SKM-1 treated with dmso at 0.1 percent for 144 hours (cell line): ENCODE results near the gene ABHD6.
"Not testable (repeated sequence)": the region's sequence is repeated elsewhere in the genome, so short reads cannot be mapped to it uniquely, and the experiment has no call there.

Source experiments
- DNase-seq: peaks from one replicate; lab custom pipeline; 2025; ENCODE audit not compliant: unreplicated experiment; lab: John Stamatoyannopoulos, UW

ABHD6 gene

DNA sequence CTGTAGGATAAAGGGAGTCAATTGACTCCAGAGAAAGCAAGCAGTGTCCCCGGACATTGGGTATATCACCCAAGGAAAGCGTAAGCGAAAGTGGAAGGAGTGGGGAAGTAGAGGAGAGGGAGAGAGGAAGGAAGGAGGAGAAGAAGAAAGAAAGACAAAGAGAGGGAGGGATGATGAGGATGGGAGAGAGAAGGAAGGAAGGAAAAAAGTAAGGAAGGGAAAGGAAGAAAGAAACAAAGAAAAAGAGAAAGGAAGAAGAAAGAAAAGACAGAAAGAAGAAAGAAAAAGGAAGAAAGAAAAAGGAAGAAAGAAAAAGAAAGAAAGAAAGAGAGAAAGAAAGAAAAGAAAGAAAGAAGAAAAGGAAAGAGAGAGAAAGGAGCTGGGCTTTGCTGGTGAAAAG lies 27.7 kb upstream of the ABHD6 start:
- DNase-seq = no peak

DNA sequence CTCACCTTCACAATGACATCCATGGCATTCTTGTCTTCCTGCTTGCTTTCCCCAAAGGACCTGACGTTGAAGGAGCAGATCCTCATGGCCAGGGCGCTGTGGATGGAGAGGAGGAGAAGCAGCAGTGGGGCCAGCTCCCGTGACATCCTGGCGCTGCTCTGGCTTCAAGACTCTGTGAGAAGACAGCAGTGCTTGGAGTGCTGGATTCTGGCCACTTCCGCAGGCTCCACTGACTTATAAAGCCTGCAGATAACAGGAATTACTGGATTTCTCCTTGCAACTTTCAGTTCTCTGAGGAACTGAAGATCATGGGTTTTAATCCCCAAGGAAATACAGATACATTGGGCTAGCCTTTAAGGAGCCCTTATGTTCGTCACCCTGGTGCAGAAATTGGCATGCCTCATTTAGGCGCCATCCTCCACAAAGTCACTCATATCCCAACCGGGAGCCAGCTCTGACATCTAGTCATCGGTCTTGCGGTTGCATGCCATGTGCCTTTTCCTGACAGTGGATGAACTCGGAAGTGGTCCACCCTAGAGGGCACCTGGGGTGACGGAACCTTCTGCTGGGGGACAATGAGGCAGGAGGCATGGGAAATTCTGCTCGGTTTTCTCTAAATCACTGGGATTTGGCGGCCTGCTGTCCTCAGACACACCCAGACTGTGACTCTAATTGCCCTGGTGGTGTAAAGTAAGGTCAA lies 26.7 kb upstream of the ABHD6 start, which contains the start of gene DNASE1L3:
TSS of gene DNASE1L3 (minus strand) at position 212 of the 700 bp plus-strand sequence. CDS start at position 146, 66 bp downstream.
- no peak for DNase-seq

DNA sequence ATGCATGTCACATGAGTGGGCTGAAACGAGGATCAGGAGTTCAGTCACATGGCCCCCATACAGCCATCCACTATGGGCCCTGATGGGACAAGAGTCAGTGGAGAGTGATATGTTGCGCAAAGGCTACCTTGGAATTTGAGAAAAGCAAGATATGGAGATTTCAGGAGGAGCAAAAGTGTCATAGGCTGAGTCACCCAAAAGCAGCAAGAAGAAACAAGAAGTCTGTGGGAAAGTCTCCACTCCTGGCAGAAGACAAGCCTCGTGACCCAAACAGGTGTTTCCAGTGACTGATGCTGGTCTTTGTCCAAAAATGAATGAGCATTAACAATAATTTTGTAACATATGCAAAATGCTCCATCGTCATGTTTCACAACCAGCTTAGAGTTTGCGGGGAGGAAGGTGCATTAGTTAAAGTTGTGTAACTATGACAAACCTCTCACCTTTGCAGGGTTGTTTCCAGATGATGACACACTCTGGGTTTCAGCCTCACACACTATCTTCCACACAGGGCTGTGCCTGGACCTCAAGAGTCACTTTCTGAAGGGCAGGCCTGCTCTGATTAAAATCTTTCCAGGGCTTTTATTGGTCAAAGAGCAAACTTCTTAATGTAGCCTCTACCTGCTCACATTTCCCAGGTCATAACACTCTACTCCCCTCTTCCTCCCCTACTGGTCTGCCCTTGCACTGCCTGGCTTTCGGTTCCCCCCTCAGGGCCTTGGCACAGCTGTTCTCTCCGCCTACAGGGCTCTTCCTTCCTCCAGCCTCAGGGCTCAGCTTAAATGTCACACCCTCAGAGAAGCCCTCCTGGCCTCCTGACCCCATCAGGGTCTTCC lies 22.9 kb upstream of the ABHD6 start:
- DNase-seq = peak; percentile 23

DNA sequence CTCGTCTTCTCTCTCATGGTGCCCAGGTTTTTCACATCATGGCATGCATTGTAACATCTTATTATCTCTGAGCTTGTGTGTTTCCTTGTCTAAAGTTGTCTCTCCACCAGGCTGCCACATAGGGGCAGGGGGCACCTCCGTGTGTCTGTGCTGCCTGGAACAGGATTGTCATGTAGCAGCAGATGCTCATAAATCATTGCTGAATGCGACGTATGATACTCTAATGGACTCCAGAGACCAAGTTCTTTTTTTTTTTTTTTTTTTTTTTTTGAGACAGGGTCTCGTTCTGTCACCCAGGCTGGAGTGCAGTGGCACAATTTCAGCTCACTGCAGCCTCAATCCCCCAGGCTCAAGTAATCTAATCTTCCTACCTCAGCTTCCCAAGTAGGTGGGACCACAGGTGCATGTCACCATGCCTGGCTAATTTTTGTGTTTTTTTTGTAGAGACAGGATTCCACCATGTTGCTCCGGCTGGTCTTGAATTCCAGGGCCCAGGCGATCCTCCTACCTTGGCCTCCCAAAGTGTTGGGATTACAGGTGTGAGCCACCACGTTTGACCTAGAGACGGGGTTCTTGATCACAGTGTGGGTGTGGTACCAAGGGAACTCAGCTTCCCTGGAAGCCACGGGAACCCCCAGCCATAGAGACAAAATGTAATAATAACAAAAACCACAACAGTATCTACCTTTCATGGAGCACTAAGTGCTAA lies 22.1 kb upstream of the ABHD6 start:
- DNase-seq = no peak

GRCh38 chr3:58216496-58217195 lies 20.9 kb upstream of the ABHD6 start:
- DNase-seq = no peak

DNA sequence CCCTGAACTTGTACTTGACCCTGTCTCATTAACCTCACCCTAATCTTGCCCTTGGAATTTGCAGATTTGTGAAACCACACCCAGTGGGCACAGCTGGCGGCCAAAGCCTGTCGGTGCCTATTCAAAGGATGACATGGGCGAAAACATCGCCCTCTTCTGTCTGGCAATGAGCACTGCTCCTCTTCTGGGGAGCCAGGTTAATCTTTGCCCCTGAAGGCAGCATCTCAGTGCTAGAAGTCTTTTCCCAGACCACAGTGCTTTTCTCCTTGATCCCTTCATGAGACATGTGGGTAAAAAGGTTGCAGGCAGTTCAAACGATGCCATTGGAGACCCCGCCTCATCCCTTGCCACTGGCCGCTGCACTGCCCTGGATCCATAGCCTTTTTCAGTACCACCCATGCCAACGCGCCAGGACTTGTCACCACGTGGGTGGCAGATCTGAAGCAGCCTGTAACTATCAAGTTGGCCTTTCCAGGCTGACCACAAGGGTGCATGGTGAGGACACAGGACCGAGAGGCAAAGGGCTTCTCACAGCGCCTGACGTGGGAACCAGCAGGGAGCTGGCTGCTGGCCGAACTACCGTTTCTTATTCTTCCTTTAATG lies 20.3 kb upstream of the ABHD6 start:
- DNase-seq = peak; percentile 65

- DNase-seq = no peak
Observed at GRCh38 chr3:58218904-58219303, 18.7 kb upstream of the ABHD6 start.

DNA sequence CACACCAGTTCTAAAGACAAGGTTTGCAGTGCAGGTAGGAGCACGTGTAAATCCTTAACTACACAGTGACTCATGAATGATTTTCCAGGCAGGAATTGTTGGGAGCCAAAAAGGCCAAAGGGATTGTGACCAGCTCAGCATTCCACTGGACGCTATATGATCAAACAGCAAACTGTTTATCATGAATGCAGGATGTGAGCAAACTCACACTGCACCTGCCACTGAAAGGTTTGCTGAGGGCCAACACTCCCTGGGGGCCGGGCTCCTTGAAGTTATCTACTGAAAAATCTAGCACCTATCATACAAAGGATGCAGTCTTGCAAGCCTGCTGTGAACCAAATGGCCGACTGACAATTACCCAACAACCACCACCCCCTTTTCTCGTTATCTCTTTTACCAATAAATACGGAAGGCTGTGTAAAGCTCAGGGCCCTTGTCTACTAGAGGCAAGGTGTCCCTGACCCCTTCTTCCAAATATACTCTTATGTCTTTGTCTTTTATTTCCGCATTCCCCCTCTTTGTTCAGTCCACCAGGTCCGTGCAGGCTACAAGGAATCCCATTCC lies 15.3 kb upstream of the ABHD6 start:
- DNase-seq = no peak

DNA sequence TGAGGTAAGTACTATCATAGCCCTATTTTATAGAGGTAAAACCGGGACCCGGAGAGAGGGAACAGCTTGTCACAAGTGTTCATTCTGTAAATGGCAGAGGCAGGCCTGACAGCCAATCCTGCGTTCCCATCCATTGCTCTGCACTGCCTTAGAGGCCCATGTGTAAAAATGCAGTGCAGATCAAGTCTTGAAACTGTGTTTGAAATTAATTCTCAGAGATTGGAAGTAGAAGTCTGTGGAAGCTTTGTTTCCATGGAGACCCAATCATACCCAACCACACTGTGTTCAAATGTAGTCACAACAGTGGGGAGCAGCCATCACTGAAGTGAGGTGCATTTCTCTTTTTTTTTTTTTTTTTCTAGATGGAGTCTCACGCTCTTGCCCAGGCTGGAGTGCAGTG lies 13.7 kb upstream of the ABHD6 start:
- DNase-seq = no peak

DNA sequence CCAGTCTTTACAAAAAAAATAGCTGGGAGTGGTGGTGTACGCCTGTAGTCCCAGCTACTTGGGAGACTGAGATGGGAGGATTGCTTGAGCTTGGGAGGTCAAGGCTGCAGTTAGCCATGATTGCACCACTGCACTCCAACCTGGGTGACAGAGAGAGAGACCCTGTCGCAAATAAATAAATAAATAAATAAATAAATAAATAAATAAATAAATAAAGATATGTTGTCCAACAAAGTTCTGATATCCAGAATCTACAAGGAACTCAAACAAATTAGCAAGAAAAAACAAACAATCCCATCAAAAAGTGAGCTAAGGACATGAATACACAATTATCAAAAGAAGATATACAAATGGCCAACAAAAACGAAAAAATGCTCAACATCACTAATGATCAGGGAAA lies 9.7 kb upstream of the ABHD6 start:
- DNase-seq = not testable (repeated sequence)

GRCh38 chr3:58230876-58231552 lies 6.6 kb upstream of the ABHD6 start:
- DNase-seq = no peak

DNA sequence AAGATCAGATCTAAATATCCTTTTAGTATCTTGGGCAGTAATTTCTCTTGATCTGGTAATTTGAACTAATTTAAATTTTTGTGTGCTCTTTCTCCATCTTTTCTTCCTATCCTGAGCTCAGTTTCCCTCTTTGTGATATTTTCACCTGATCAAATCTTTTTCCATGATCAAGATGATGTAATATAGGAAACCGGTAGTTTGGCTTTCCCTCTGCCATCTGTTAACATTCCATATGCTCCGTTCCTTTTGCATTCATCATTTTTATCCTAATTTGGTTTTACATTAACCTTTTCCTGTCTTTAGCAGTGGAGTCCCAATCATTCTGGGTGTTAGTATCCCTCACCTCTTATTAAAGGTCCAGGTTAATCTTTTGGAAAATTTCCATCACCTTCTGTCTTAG lies 5.9 kb upstream of the ABHD6 start:
- DNase-seq = no peak

GRCh38 chr3:58234516-58234931 lies 3.1 kb upstream of the ABHD6 start:
- DNase-seq = no peak

DNA sequence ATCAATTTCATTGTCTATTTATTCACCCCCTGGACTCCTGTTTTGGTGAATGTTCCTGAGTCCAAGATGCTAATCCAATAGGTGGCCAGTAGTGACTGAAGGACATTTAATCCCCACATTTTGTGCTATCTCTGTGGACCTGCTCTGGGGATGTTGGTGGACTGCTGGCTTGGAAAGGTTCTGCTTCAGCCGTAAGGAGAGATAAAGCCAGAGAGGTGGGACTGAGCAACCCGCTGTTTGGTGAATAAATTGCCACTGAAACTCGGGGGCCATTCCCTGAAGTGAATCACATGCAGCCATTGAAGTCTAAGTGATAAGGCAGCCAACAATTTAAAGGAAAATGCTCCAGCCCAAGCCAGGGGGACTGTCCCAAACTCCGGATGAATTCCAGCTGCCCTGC lies 1.6 kb upstream of the ABHD6 start:
- DNase-seq = no peak

DNA sequence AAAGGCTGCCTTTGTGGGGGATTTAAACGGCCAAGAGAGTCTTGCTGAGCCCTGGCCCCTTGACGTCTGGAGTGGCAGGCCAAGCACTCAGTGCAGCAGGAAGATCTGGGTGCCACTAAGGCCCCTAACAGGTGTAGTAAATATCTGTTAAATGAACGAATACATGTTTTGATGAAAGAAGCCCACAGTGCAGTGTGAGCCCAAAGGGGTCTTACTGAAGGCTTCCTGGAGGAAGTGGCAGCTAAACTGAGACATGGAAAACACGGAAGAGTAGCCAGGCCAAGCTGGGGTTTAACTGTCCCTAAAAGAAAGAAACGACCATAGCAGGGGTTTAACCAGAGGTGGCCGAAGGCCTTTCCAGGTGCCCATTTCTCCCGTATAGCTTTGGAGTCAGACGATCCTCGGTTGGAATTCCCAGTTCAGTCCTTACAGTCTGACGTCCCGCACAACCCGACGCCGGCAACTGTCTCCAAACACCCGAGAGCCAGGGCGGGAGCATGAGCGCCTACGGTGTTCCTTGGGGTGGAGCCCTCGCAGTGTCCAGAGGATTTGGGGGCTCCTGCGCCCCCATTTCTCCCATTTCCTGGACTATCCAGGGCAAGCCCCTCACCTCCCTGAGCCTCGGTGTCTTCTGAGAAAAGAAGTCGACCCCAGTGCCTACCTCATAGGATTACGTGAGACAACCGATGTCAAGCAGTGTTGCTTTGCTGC lies 910 bp upstream of the ABHD6 start:
- DNase-seq = no peak

- peak; percentile 64 for DNase-seq
Observed at GRCh38 chr3:58237941-58238681, 519 bp downstream of the ABHD6 start.

DNA sequence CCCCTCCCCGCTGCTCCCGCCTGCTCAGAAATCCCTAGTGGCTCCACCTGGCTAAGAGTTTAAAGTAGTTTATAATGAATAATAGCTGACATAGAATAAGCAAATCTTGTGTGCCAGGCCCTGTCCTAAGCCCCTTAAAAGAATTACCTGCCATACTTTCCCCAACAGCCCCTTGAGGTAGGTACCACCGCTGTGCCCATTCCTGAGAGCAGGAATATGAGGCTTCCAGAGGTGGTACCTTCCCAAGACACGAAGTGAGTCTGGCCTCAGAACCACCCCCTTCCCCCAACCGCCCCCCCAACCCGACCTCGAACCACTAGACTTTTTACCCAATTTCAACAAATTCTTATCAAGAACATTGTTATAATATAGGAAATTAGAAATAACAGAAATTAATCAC lies 1.2 kb downstream of the ABHD6 start:
- DNase-seq = no peak

- DNase-seq = no peak
Observed at GRCh38 chr3:58241306-58242044, 3.9 kb downstream of the ABHD6 start.
